ENCODE results near the gene LUZP1. TPM values are rescaled to one million over a fixed set of nuclear protein-coding genes. Genes with fewer than 3 reads are reported as not detected.

The LUZP1 gene
- total and polyA plus RNA-seq, 2 donors (not counting 3 experiments of a cell fraction or from before 2014, with no cell fraction given), result 26.3 to 82.4 TPM

DNA sequence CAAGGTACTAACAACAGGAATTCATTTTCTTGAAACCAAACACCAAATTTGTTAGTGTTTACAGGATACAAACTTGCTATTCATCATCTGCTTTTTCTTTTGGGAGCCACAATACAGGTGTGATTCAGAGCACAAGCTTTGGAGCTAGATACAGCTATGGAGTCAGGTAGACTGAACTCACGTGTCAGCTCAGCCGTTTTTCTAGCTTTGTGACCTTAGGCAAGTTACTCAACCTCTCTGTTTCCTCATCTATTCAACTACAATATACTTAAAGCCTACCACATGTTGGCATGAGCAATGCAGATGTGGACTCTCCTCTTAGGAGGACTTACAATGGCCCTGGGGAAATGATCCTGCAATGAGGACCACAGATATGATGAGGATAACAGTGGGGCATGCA, 42.3 kb upstream of the LUZP1 start:
- Histone ChIP-seq H2AFZ (ENCODE audit: low read depth, low read length) (no peak overlapping the region), H3K36me3 (ENCODE audit: control insufficient read depth in 2 of 2, extremely low read depth in 1 of 2, insufficient read depth in 2 of 2, low read length in 2 of 2) (no peaks in the 10 kb centered on the region), H3K4me3 (replicated peaks in 1 of 3; ENCODE audit: insufficient read depth in 1 of 3, low read depth in 1 of 3, low read length in 3 of 3) (no peak overlapping the region), H3K9me3 (replicated peaks; ENCODE audit: control insufficient read depth, insufficient read depth, low read length) (no peaks in the 10 kb centered on the region), H3K79me2 (ENCODE audit: control insufficient read depth, insufficient read depth, low read length) (no peaks in the 10 kb centered on the region), H3K27ac (ENCODE audit: insufficient read depth, low read depth, low read length) (no peak overlapping the region), H3K9ac (replicated peaks; ENCODE audit: extremely low read depth, insufficient read depth, low read length) (no peak overlapping the region), H3K4me2 (ENCODE audit: insufficient read depth, low read length) (no peak overlapping the region), H3K9me1 (replicated peaks; ENCODE audit: control insufficient read depth, extremely low read depth, insufficient read depth, low read length) (no peaks in the 10 kb centered on the region), H4K20me1 (replicated peaks; ENCODE audit: control insufficient read depth, extremely low read depth, insufficient read depth, low read length) (no peaks in the 10 kb centered on the region), H3K4me1 (ENCODE audit: control insufficient read depth, extremely low read depth, insufficient read depth, low read length) (peaks cover 9% of the 10 kb centered on the region), H3K27me3 (ENCODE audit: control insufficient read depth in 2 of 2, insufficient read depth in 2 of 2, low read length in 2 of 2) (no peaks in the 10 kb centered on the region)
- FAIRE-seq (no peak), DNase-seq (ENCODE audit: low read depth, low spot score) (no peak)
- CTCF ChIA-PET, result interaction anchor here (0.7 to 1.4 kb wide), 4 partner anchors 13 to 234 kb away, joined by 3 to 4 read pairs (median 4); no protein-coding TSS in a partner anchor
- POLR2A ChIA-PET, result no interaction called here
- dilution Hi-C loops (cut with MboI; ENCODE audit: extremely low pct_ligation_motif_present, low sequenced_read_pairs) (no loop called here), intact Hi-C loops (cut with micrococcal nuclease) (no loop called here)
- BruUV-seq (replicated peaks), result no TSS peak
- no peak for TF ChIP-seq JUN (IDR thresholded peaks at IDR 0.05; ENCODE audit: borderline replicate concordance, insufficient read depth, insufficient read length, low read depth)
- TF ChIP-seq POLR2A (IDR thresholded peaks at IDR 0.05; ENCODE audit: low read depth, low read length), result no peak
- TF ChIP-seq EZH2 (IDR thresholded peaks at IDR 0.05; ENCODE audit: borderline replicate concordance, low read depth, low read length, severe bottlenecking), result no peak
- TF ChIP-seq MAX (IDR thresholded peaks at IDR 0.05; ENCODE audit: insufficient read depth, insufficient read length), result no peak
- TF ChIP-seq GATA2 (IDR thresholded peaks at IDR 0.05; ENCODE audit: insufficient read depth, insufficient read length, low read depth, low read length), result no peak
- no peak for TF ChIP-seq MYC (IDR thresholded peaks at IDR 0.05; ENCODE audit: low read depth, low read length)
- TF ChIP-seq POLR2AphosphoS5 (IDR thresholded peaks at IDR 0.05; ENCODE audit: insufficient read depth, low read depth, low read length), result no peak
- TF ChIP-seq FOS (IDR thresholded peaks at IDR 0.05; ENCODE audit: borderline replicate concordance, insufficient read depth, low read length), result no peak
- no peak for TF ChIP-seq CTCF (IDR thresholded peaks at IDR 0.05; ENCODE audit: extremely low read depth in 1 of 2, insufficient read depth in 1 of 2, low read depth in 1 of 2, low read length in 2 of 2)
